HG02610 (cell line): Measurements from ENCODE around the gene CPNE9.
A peak's percentile ranks its signal among the peaks of the same experiment; 100 is the strongest.
"Not testable (repeated sequence)": the region's sequence is repeated elsewhere in the genome, so short reads cannot be mapped to it uniquely, and the experiment has no call there.

Source experiments
- ATAC-seq: cut with Tn5 transposase; IDR thresholded peaks from one replicate; pipeline ENCODE4 v1.9.1; 2021; ENCODE audit warnings: mild to moderate bottlenecking, moderate library complexity; ENCODE audit not compliant: unreplicated experiment

CPNE9 gene

DNA sequence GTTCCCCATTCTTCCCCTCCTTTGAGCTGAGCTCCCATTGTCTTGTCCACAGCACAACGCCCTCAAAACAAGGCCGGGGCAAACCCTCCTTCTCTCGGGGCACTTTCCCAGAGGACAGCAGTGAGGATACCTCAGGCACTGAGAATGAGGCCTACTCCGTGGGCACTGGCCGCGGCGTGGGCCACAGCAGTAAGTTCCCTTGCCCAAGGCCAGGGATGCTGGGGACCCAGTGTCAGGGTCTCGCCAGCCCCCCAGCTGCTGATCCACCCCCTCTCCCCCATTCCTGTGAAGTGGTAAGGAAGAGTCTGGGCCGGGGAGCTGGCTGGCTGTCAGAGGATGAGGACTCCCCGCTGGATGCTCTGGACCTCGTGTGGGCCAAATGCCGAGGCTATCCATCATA is 41.9 kb downstream of the CPNE9 start:
- ATAC-seq, result no peak

GRCh38 chr3:9746330-9746729 is 42.7 kb downstream of the CPNE9 start:
- no peak for ATAC-seq

DNA sequence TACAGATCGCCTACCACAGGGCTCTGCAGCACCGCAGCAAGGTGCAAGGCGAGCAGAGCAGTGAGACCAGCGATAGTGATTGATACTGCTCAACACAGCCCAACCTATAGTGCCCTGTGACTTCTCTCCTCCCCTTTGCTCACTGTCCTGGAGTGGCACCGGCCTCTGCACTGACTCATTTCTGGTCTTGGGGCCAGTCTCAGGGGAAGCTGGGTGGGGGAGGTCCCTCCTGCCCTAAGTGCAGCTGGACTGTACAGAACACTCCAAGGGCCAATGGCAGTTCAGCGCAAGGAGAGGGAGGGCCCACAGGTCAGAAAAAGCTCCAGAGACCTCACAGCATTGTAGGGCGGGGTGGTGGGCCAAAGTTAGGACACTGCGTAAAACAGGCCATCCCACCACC is 43.6 kb downstream of the CPNE9 start:
- no peak for ATAC-seq

DNA sequence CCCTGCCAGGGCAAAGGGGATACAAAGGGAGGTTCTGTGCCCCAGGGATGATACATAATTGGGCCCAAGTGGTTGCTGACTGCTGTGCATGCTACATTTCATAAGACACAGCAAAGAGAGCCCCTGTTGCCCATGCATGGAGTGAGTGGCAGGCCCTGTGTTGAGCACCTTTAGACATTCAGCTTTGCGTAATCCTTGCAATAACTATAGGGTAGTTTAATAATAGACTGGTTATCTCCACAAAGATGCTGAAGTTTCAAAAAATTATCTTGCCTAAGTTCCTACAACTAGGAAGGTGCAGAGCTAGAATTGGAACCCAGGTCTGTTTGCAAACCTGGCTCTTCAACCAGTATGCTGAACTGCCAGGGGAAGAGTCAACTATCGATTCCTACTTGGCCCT is 44.4 kb downstream of the CPNE9 start:
- ATAC-seq, result no peak

DNA sequence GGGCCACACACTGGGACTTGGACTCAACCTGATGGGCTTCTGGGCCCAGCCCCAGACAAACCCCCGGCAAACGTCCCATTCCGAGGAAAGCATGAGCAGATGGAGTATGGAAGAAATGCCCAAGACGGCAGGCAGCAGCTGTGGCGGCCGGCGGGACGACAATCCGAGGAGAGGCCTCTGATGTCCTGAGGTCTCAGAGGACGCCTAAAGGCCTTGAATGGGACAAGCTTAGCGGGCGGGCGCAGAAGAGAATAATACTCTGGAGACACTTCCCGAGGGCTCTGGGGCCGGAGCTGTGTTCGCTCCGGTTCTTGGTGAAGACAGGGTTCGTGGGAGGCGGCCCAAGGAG is 45.6 kb downstream of the CPNE9 start:
- no peak for ATAC-seq

- ATAC-seq, result peak; percentile 95
These were observed 46.3 kb downstream of the CPNE9 start, which contains the start of gene OGG1 for GRCh38 chr3:9749645-9750555. Gene OGG1 (plus strand): TSS chr3:9749952. CDS start chr3:9750287, 335 bp downstream.

- no peak for ATAC-seq
These were observed 47.2 kb downstream of the CPNE9 start for GRCh38 chr3:9750556-9751411.

DNA sequence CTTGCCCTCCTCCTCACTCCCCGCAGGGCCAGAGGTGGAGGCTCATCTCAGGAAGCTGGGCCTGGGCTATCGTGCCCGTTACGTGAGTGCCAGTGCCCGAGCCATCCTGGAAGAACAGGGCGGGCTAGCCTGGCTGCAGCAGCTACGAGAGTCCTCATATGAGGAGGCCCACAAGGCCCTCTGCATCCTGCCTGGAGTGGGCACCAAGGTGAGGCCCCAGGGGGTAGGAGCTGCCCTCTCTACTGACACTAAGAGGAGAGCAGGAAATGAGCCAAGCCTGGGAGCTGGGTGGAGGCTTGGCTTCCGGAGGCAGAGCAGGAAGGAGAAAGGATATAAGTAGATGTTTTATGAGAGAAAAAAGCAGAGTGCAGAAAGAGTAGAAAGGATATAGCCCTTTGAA is 51.0 kb downstream of the CPNE9 start:
- no peak for ATAC-seq

DNA sequence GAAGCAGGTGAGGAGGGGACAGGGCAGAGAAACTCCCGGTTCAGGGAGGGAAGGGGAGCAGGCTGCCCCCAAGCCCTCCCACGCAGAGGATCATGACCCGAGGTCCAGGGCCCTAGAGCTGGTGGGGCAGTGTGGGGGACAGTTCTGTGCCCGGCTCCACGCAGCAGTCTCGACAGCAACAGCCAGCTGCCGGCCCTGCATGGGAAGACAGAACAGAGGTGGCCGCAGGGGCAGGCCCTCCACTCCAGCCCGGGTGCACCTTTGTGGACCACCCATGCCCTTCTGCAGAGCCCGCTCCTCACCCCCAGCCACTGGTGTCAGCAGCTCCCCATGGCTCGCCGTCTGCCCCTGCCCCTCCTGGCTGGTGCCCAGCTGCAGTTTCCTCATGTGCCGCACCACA is 53.8 kb downstream of the CPNE9 start:
- ATAC-seq, result no peak

DNA sequence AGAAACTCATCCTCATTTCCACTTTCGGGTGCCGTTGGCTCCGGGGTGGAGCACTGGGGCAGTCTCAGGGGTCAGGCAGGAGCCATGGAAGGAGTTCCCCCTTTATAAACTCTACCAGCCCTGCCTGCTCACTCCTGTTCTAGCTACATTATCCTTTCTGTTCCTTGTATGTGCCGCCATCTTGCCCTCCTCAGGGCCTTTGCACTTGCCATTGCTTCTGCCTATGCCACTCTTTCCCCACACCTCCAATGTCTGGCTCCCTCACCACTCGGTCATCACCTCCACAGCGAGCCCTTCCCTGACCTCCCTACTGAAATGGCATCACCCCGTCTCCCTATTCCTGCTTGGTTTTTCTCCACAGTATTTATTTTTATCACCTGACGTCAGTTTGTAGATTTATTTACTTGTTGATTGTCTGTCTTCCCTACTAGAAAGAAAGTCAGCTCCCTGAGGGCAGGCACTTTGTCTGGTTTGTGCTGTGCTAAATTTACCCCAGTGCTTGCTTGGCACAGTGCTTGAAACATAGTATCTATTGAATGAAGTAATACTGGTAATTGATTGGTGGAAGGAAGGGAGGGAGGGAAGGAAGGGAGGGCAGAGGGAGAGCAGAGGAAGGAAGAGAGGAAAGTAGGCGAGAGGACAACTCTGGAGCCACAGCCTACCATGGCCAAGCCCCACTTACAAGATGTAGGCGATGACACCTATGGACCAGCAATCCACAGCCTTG is 57.3 kb downstream of the CPNE9 start:
- ATAC-seq, result no peak

DNA sequence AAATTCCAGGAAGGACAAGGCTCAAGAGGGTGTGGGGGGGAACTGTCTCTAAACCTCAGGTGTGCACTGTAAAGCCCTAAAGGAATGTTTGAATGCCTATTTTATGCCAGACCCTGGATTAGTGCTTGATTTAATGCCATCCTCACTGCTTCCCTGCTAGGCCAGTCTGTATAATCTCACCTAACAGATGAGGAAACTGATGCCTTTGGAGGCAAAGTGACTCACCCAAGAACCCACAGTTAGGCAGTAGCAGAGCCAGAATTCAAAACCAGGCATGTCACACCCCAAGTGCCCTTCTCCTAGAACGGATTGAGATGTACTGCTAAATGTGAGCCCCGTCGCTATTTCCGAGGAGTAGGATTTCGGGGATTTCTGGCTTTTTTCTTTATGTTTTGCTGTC is 58.3 kb downstream of the CPNE9 start:
- ATAC-seq, result no peak

GRCh38 chr3:9762871-9763270 is 59.2 kb downstream of the CPNE9 start:
- no peak for ATAC-seq

DNA sequence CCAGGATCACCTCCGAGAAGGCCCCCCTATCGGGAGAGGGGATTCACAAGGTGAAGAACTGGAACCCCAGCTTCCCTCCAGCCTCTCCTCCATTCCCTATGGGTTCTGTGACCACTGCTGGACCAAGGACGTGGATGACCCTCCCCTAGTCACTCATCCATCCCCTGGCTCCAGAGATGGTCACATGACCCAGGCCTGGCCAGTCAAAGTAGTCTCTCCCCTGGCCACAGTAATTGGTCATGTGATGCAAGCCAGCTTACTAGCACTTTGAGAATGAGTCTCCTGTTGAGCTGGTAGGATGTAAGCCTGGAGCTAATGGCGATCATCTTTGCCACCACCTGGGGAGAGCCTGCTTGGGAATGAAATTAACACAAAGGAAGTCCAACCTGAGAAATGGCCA is 62.2 kb downstream of the CPNE9 start:
- ATAC-seq, result no peak

GRCh38 chr3:9767418-9767817 is 63.8 kb downstream of the CPNE9 start:
- ATAC-seq, result no peak

GRCh38 chr3:9768141-9768775 is 64.6 kb downstream of the CPNE9 start:
- no peak for ATAC-seq

DNA sequence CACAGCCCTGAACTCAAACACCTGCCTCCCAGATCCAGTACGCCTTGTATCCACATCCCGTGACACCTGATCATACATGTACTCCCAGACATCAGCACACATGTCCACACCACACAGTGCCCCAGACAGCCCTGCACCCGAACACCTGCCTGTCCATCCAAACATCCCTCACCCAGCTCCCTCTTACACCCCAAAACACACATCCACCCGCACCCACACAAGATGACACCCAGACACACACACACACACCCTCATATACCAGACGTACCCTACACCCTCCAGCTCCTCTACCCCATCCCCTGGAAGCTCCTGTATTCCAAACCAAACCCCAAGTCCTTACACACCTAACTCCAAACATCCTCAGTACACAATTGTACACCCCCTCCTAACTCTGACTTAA is 65.4 kb downstream of the CPNE9 start:
- no peak for ATAC-seq

GRCh38 chr3:9769426-9770275 is 66.0 kb downstream of the CPNE9 start, which contains the start of gene CAMK1:
Gene CAMK1 (minus strand): TSS chr3:9769947. CDS start chr3:9767749, 2,198 bp downstream.
- ATAC-seq, result peak; percentile 71

DNA sequence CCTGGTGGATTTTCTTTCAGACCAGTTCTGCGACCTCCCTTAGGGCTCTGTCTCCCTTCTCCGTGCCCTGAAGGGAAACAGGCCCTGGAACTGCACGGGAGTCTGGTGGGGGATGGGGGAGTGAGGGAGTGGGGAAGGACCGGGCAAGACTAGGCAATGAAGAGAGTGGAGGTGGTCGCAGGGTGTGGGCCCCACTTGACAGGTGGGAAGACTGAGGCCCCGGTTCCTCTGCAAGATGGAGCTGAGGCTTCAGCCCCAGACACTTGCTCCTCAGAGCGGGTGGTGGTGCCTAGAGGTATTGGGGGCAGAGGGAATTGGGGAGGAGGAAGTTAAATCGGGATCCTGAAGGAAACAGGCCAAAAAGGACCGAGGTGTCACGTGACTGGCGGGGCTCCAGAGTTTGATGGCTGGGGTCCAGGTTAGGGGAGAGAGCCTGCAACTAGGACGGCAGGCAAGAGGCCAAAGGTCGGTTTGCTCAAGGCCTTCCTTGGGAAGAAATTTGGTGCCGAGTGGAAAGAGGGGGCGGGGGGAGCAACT is 66.7 kb downstream of the CPNE9 start:
- ATAC-seq, result no peak

DNA sequence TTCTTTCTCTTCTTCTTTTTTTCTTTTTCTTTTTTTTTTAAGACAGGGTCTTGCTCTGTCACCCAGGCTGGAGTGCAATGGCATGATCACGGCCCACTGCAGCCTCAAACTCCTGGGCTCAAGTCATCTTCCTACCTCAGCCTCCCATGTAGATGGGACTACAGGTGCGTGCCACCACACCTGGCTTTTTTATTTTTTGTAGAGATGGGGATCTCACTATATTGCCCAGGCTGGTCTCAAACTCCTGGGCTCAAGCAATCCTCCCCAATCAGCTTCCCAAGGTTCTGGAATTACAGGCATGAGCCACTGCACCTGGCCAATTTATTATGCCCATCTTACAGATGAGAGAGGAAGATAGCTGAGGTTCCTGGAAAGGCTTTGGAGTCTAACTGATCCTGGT is 67.4 kb downstream of the CPNE9 start:
- ATAC-seq, result not testable (repeated sequence)
